ENCODE measurements around the gene TMEM147.

DNA sequence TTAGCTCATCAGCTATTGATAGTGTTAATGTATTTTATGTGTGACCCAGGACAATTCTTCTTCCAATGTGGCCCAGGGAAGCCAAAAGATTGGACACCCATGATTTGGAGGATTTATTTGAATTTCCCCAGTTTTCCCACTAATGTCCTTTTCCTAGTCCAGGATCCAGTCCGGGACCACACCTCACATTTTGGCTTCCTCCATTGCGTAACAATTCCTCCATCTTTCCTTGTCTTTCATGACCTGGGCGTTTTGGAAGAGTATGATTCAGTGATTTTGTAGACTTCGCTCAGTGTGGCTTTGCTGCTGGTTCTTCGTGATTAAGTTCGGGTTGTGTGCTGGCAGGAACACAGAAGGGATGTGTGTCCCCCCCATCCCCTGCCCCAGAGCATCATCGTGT is 21.3 kb downstream of the TMEM147 start:
- TF ChIP-seq, protein P1, sequence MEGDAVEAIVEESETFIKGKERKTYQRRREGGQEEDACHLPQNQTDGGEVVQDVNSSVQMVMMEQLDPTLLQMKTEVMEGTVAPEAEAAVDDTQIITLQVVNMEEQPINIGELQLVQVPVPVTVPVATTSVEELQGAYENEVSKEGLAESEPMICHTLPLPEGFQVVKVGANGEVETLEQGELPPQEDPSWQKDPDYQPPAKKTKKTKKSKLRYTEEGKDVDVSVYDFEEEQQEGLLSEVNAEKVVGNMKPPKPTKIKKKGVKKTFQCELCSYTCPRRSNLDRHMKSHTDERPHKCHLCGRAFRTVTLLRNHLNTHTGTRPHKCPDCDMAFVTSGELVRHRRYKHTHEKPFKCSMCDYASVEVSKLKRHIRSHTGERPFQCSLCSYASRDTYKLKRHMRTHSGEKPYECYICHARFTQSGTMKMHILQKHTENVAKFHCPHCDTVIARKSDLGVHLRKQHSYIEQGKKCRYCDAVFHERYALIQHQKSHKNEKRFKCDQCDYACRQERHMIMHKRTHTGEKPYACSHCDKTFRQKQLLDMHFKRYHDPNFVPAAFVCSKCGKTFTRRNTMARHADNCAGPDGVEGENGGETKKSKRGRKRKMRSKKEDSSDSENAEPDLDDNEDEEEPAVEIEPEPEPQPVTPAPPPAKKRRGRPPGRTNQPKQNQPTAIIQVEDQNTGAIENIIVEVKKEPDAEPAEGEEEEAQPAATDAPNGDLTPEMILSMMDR (IDR thresholded peaks at IDR 0.05) = no peak
- TF ChIP-seq POLR2AphosphoS5 (IDR thresholded peaks at IDR 0.05; ENCODE audit: low read depth, low read length) = no peak

Data from Panc1 (cell line).